NT2/D1 (cell line): ENCODE data around the gene ECM1.

Experiments
- DNase-seq: peaks from one replicate; pipeline ENCODE4 v3.0.0-alpha.2; 2011; ENCODE audit warnings: low read depth, low spot score
- H3K27me3 ChIP-seq: 2 replicates; pipeline ENCODE4 v1.6.0; 2011; ENCODE audit warnings: mild to moderate bottlenecking; ENCODE audit not compliant: insufficient read length, insufficient read depth
- H3K36me3 ChIP-seq: 2 replicates; pipeline ENCODE4 v1.6.1; 2011; ENCODE audit warnings: mild to moderate bottlenecking, low read length, mixed read lengths; ENCODE audit not compliant: insufficient read depth, insufficient read length
- H3K4me1 ChIP-seq: 2 replicates; pipeline ENCODE4 v1.5.1; 2011; ENCODE audit not compliant: insufficient read depth, insufficient read length
- H3K4me3 ChIP-seq: 2 replicates; pipeline ENCODE4 v1.5.1; 2011; ENCODE audit warnings: low read depth; ENCODE audit not compliant: insufficient read length
- H3K9ac ChIP-seq: 2 replicates; pipeline ENCODE4 v1.6.0; 2011; ENCODE audit warnings: low read depth; ENCODE audit not compliant: insufficient read length
- H3K9me3 ChIP-seq: 2 replicates; pipeline ENCODE4 v1.5.1; 2011; ENCODE audit warnings: mild to moderate bottlenecking, low read length; ENCODE audit not compliant: insufficient read depth
- SUZ12 ChIP-seq: IDR thresholded peaks from 2 replicates; pipeline ENCODE4 v1.6.1; 2011; ENCODE audit not compliant: insufficient read length, insufficient read depth; ENCODE audit errors: extremely low read depth
- YY1 ChIP-seq: IDR thresholded peaks from 2 replicates; pipeline ENCODE4 v1.6.1; 2011; ENCODE audit not compliant: insufficient read length, insufficient read depth
- ZNF274 ChIP-seq: IDR thresholded peaks from 2 replicates; pipeline ENCODE4 v1.6.1; 2011; ENCODE audit warnings: mild to moderate bottlenecking, low read depth, low read length

ECM1 gene

GRCh38 chr1:150555971-150556865 lies 48.3 kb downstream of the ECM1 start:
- H3K27me3 ChIP-seq = no peaks in the 10 kb centered on the region
- no peaks in the 10 kb centered on the region for H3K9me3 ChIP-seq
- no peak overlapping the region for H3K4me3 ChIP-seq
- H3K9ac ChIP-seq = no peak overlapping the region
- no peak for DNase-seq
- TF ChIP-seq ZNF274 = no peak
- no peak for TF ChIP-seq YY1
- TF ChIP-seq SUZ12 = no peak
- H3K4me1 ChIP-seq = peaks cover 28% of the 10 kb centered on the region
- H3K36me3 ChIP-seq = peaks cover 85% of the 10 kb centered on the region

GRCh38 chr1:150557065-150557600 lies 49.2 kb downstream of the ECM1 start:
- Histone ChIP-seq H3K9me3 (no peaks in the 10 kb centered on the region), H3K4me1 (peaks cover 23% of the 10 kb centered on the region), H3K27me3 (no peaks in the 10 kb centered on the region), H3K4me3 (no peak overlapping the region), H3K36me3 (peaks cover 81% of the 10 kb centered on the region), H3K9ac (no peak overlapping the region)
- TF ChIP-seq ZNF274 = no peak
- no peak for TF ChIP-seq SUZ12
- no peak for TF ChIP-seq YY1
- no peak for DNase-seq

- no peak for TF ChIP-seq ZNF274
- Histone ChIP-seq H3K9ac (no peak overlapping the region), H3K36me3 (peaks cover 78% of the 10 kb centered on the region), H3K9me3 (no peaks in the 10 kb centered on the region), H3K27me3 (no peaks in the 10 kb centered on the region), H3K4me1 (peaks cover 22% of the 10 kb centered on the region), H3K4me3 (no peak overlapping the region)
- no peak for DNase-seq
Observed at GRCh38 chr1:150557813-150558212, 49.9 kb downstream of the ECM1 start.

GRCh38 chr1:150558303-150558704 lies 50.4 kb downstream of the ECM1 start:
- Histone ChIP-seq H3K4me3 (no peak overlapping the region), H3K9ac (no peak overlapping the region), H3K9me3 (no peaks in the 10 kb centered on the region), H3K27me3 (no peaks in the 10 kb centered on the region), H3K36me3 (peaks cover 76% of the 10 kb centered on the region), H3K4me1 (peaks cover 26% of the 10 kb centered on the region)
- DNase-seq = no peak
- TF ChIP-seq SUZ12 (no peak), ZNF274 (no peak), YY1 (no peak)

GRCh38 chr1:150558761-150559655 lies 51.1 kb downstream of the ECM1 start:
- peaks cover 27% of the 10 kb centered on the region for H3K4me1 ChIP-seq
- TF ChIP-seq ZNF274 (no peak), SUZ12 (no peak), YY1 (no peak)
- no peaks in the 10 kb centered on the region for H3K9me3 ChIP-seq
- no peak overlapping the region for H3K9ac ChIP-seq
- no peak for DNase-seq
- no peaks in the 10 kb centered on the region for H3K27me3 ChIP-seq
- H3K36me3 ChIP-seq = peaks cover 73% of the 10 kb centered on the region
- no peak overlapping the region for H3K4me3 ChIP-seq

- no peak overlapping the region for H3K4me3 ChIP-seq
- peaks cover 25% of the 10 kb centered on the region for H3K4me1 ChIP-seq
- no peaks in the 10 kb centered on the region for H3K9me3 ChIP-seq
- peaks cover 66% of the 10 kb centered on the region for H3K36me3 ChIP-seq
- no peak for DNase-seq
- TF ChIP-seq SUZ12 (no peak), ZNF274 (no peak), YY1 (no peak)
- peak overlapping the region; percentile 4 for H3K9ac ChIP-seq
- H3K27me3 ChIP-seq = no peaks in the 10 kb centered on the region
Observed at GRCh38 chr1:150559656-150560010, 51.7 kb downstream of the ECM1 start.

GRCh38 chr1:150560011-150560438 lies 52.1 kb downstream of the ECM1 start:
- TF ChIP-seq SUZ12 (no peak), ZNF274 (no peak), YY1 (no peak)
- peak overlapping the region; percentile 45 for H3K9ac ChIP-seq

More at GRCh38 chr1:150560011-150560438, 52.1 kb downstream of the ECM1 start:
- H3K9me3 ChIP-seq = no peaks in the 10 kb centered on the region
- DNase-seq = no peak
- no peak overlapping the region for H3K4me3 ChIP-seq
- H3K36me3 ChIP-seq = peaks cover 63% of the 10 kb centered on the region
- peaks cover 24% of the 10 kb centered on the region for H3K4me1 ChIP-seq
- no peaks in the 10 kb centered on the region for H3K27me3 ChIP-seq
